Stimulated activated CD8-positive, alpha-beta memory T cell treated with anti-CD3 and anti-CD28 coated beads, Interleukin-12 subunit alpha, Interleukin-12 subunit beta, amount 100 ng/mL, for 4 hours (primary cell): ENCODE measurements around the gene OBP2A.

Experiments
- DNase-seq: peaks from one replicate; pipeline ENCODE4 v3.0.0-alpha.2; 2020; ENCODE audit warnings: low read depth

The OBP2A gene

GRCh38 chr9:135552021-135552697 is 6.2 kb downstream of the OBP2A start:
- no peak for DNase-seq

- DNase-seq: no peak
Observed at GRCh38 chr9:135552698-135553171, 6.8 kb downstream of the OBP2A start.

- no peak for DNase-seq
Observed at GRCh38 chr9:135554718-135555117, 8.8 kb downstream of the OBP2A start.

- DNase-seq: no peak
Observed at GRCh38 chr9:135555203-135555602, 9.3 kb downstream of the OBP2A start.

- DNase-seq: no peak
Observed at GRCh38 chr9:135555910-135556309, 10.0 kb downstream of the OBP2A start.

GRCh38 chr9:135559606-135560005 is 13.7 kb downstream of the OBP2A start:
- no peak for DNase-seq

- no peak for DNase-seq
Observed at GRCh38 chr9:135561391-135562234, 15.7 kb downstream of the OBP2A start, which contains the start of gene PAEP. TSS of gene PAEP (plus strand) at chr9:135561756.

- DNase-seq: no peak
Observed at GRCh38 chr9:135562235-135562745, 16.4 kb downstream of the OBP2A start.

- DNase-seq: no peak
Observed at GRCh38 chr9:135563039-135563476, 17.1 kb downstream of the OBP2A start.

GRCh38 chr9:135563858-135564257 is 17.9 kb downstream of the OBP2A start:
- no peak for DNase-seq

- DNase-seq: no peak
Observed at GRCh38 chr9:135565141-135565628, 19.3 kb downstream of the OBP2A start.

- DNase-seq: no peak
Observed at GRCh38 chr9:135565636-135566035, 19.7 kb downstream of the OBP2A start.

- DNase-seq: no peak
Observed at GRCh38 chr9:135566552-135566951, 20.6 kb downstream of the OBP2A start.

- no peak for DNase-seq
Observed at GRCh38 chr9:135567311-135567710, 21.4 kb downstream of the OBP2A start.

GRCh38 chr9:135568026-135568425 is 22.1 kb downstream of the OBP2A start:
- DNase-seq: no peak

- no peak for DNase-seq
Observed at GRCh38 chr9:135570456-135570855, 24.5 kb downstream of the OBP2A start.

GRCh38 chr9:135572233-135572632 is 26.3 kb downstream of the OBP2A start:
- no peak for DNase-seq

- no peak for DNase-seq
Observed at GRCh38 chr9:135573124-135573523, 27.2 kb downstream of the OBP2A start.

- DNase-seq: no peak
Observed at GRCh38 chr9:135574331-135574730, 28.4 kb downstream of the OBP2A start.

GRCh38 chr9:135574943-135575342 is 29.0 kb downstream of the OBP2A start:
- DNase-seq: no peak

- DNase-seq: no peak
Observed at GRCh38 chr9:135575995-135576631, 30.2 kb downstream of the OBP2A start.

GRCh38 chr9:135577256-135577655 is 31.3 kb downstream of the OBP2A start:
- DNase-seq: no peak
